Measurements from ENCODE around the gene DENND1A. TPM values are rescaled to one million over a fixed set of nuclear protein-coding genes. Genes with fewer than 3 reads are reported as not detected.

DENND1A gene
- total and polyA plus RNA-seq, 4 donors = 7.9 to 22.0 (median 13.9) TPM

DNA sequence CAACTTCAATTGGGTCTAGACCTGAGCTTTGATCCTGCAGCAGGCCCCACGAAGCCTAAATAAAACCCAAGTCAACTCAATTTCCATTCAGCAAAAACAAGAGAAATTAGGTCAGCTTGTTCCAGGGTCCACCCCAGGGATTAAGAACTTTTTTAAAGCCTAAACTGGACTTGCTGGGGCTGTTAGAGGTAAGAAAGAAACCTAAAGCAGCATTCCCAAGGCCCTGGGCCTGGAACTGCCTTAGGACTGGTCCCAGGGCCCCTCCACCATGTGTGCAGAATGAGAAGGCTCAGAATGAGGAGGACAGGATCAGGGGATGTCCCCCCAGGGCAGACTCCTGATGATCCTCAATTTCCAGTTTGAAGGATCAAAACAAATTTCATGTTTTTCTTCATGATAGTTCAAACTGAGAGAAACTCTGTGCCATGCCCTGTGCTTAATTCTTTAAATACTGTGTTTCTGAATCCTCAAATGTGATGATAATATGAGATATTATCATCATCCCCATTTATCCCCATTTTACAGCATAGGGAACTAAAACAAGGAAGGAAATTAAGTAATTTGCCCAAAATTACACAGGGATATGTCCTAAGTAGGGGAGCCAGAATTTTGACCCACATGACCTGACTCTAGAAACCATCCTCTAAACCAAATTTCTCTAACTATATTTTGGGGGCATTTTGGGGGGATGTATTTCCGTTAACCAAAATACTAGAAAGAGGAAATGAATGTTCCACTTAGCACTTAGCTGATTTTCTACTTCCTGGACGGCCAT lies 64.5 kb downstream of the DENND1A start (continued):
- TF ChIP-seq, protein P1, sequence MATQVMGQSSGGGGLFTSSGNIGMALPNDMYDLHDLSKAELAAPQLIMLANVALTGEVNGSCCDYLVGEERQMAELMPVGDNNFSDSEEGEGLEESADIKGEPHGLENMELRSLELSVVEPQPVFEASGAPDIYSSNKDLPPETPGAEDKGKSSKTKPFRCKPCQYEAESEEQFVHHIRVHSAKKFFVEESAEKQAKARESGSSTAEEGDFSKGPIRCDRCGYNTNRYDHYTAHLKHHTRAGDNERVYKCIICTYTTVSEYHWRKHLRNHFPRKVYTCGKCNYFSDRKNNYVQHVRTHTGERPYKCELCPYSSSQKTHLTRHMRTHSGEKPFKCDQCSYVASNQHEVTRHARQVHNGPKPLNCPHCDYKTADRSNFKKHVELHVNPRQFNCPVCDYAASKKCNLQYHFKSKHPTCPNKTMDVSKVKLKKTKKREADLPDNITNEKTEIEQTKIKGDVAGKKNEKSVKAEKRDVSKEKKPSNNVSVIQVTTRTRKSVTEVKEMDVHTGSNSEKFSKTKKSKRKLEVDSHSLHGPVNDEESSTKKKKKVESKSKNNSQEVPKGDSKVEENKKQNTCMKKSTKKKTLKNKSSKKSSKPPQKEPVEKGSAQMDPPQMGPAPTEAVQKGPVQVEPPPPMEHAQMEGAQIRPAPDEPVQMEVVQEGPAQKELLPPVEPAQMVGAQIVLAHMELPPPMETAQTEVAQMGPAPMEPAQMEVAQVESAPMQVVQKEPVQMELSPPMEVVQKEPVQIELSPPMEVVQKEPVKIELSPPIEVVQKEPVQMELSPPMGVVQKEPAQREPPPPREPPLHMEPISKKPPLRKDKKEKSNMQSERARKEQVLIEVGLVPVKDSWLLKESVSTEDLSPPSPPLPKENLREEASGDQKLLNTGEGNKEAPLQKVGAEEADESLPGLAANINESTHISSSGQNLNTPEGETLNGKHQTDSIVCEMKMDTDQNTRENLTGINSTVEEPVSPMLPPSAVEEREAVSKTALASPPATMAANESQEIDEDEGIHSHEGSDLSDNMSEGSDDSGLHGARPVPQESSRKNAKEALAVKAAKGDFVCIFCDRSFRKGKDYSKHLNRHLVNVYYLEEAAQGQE (IDR thresholded peaks at IDR 0.05) = no peak

DNA sequence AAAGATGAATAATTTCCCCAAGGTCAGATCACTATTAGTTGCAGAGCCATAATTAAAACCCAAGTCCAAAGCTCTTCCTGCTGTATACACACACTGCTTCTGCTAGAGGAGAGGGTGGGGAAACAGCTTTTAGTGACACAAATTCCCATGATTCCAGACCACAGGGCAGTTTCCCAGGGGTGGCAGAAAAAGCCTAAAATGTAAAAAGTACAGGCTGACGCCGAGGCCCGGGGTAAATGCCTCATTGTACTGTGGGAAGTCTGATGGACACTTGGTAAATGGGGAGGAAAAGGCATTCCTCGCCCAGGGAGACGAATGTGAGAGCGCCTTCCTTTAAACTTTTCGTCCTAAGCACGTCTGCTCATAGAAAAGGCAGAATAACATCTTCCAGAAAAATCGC lies 65.7 kb downstream of the DENND1A start:
- Histone ChIP-seq H3K4me3 (ENCODE audit: low read depth in 1 of 3, low read length in 3 of 3) (no peak overlapping the region), H3K4me1 (ENCODE audit: control insufficient read depth in 4 of 4, insufficient read depth in 4 of 4, low read length in 3 of 4) (peaks cover 4 to 24% (median 7%) of the 10 kb centered on the region in 4 donors), H3K9ac (ENCODE audit: low read depth in 1 of 2, low read length in 2 of 2) (no peak overlapping the region), H3K36me3 (ENCODE audit: control insufficient read depth in 4 of 4, insufficient read depth in 3 of 4, low read depth in 1 of 4, low read length in 3 of 4) (no peaks in the 10 kb centered on the region), H3K27me3 (ENCODE audit: control insufficient read depth in 4 of 4, insufficient read depth in 4 of 4, low read length in 3 of 4) (no peaks in the 10 kb centered on the region), H3K27ac (ENCODE audit: low read depth in 1 of 2, low read length in 2 of 2) (no peak overlapping the region), H3K9me3 (ENCODE audit: control insufficient read depth in 4 of 4, low read length in 3 of 4) (no peaks in the 10 kb centered on the region)
- TF ChIP-seq HNF4A (conservative IDR thresholded peaks at IDR 0.05) = no peak
- TF ChIP-seq JUND (IDR thresholded peaks at IDR 0.05) = no peak
- TF ChIP-seq, protein P2, sequence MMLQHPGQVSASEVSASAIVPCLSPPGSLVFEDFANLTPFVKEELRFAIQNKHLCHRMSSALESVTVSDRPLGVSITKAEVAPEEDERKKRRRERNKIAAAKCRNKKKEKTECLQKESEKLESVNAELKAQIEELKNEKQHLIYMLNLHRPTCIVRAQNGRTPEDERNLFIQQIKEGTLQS (IDR thresholded peaks at IDR 0.05) = no peak
- TF ChIP-seq, protein P1 (IDR thresholded peaks at IDR 0.05) = no peak
- TF ChIP-seq TAF1 (conservative IDR thresholded peaks at IDR 0.05) = no peak
- TF ChIP-seq YY1 (IDR thresholded peaks at IDR 0.05) = no peak
- TF ChIP-seq, protein P3, sequence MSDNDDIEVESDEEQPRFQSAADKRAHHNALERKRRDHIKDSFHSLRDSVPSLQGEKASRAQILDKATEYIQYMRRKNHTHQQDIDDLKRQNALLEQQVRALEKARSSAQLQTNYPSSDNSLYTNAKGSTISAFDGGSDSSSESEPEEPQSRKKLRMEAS (IDR thresholded peaks at IDR 0.05) = no peak
- TF ChIP-seq, protein P4, sequence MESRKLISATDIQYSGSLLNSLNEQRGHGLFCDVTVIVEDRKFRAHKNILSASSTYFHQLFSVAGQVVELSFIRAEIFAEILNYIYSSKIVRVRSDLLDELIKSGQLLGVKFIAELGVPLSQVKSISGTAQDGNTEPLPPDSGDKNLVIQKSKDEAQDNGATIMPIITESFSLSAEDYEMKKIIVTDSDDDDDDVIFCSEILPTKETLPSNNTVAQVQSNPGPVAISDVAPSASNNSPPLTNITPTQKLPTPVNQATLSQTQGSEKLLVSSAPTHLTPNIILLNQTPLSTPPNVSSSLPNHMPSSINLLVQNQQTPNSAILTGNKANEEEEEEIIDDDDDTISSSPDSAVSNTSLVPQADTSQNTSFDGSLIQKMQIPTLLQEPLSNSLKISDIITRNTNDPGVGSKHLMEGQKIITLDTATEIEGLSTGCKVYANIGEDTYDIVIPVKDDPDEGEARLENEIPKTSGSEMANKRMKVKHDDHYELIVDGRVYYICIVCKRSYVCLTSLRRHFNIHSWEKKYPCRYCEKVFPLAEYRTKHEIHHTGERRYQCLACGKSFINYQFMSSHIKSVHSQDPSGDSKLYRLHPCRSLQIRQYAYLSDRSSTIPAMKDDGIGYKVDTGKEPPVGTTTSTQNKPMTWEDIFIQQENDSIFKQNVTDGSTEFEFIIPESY (IDR thresholded peaks at IDR 0.05) = no peak
- TF ChIP-seq NR2F2 (IDR thresholded peaks at IDR 0.05) = no peak
- TF ChIP-seq SP1 (IDR thresholded peaks at IDR 0.05) = no peak
- no peak for TF ChIP-seq HNF4G (IDR thresholded peaks at IDR 0.05)
- TF ChIP-seq GABPA (IDR thresholded peaks at IDR 0.05 in 1 of 2, conservative IDR thresholded peaks at IDR 0.05 in 1 of 2) = no peak
- no peak for TF ChIP-seq FOXA1 (IDR thresholded peaks at IDR 0.05)
- TF ChIP-seq, protein P5, sequence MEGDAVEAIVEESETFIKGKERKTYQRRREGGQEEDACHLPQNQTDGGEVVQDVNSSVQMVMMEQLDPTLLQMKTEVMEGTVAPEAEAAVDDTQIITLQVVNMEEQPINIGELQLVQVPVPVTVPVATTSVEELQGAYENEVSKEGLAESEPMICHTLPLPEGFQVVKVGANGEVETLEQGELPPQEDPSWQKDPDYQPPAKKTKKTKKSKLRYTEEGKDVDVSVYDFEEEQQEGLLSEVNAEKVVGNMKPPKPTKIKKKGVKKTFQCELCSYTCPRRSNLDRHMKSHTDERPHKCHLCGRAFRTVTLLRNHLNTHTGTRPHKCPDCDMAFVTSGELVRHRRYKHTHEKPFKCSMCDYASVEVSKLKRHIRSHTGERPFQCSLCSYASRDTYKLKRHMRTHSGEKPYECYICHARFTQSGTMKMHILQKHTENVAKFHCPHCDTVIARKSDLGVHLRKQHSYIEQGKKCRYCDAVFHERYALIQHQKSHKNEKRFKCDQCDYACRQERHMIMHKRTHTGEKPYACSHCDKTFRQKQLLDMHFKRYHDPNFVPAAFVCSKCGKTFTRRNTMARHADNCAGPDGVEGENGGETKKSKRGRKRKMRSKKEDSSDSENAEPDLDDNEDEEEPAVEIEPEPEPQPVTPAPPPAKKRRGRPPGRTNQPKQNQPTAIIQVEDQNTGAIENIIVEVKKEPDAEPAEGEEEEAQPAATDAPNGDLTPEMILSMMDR (IDR thresholded peaks at IDR 0.05; ENCODE audit: low read depth, low read length, missing input control) = no peak
- no peak for DNase-seq (ENCODE audit: low spot score)
- WGBS = 91% methylated on average over 9 of the region's 9 CpGs
